Body of pancreas (tissue), 4 donors: Measurements from ENCODE around the gene PRR36. TPM values are rescaled to one million over a fixed set of nuclear protein-coding genes. Genes with fewer than 3 reads are reported as not detected.

Experiments
- ATAC-seq: fragments of 150-250 bp; one replicate; pipeline ENCODE4 v1.9.1; 2016
- DNase-seq, 4 donors: peaks; one replicate each; pipeline ENCODE4 v3.0.0-alpha.2; 2019
- H3K27ac ChIP-seq, 4 donors: fragments of 200-600 bp; sonication (generic); 1 replicate in 3 of 4; 2 replicates in 1 of 4; pipeline versions ENCODE4 v1.5.1 to v1.6.1; 2016 to 2019; ENCODE audit warnings: mild to moderate bottlenecking in 1 of 4, mixed read lengths in 1 of 4, moderate library complexity in 1 of 4
- H3K27me3 ChIP-seq, 2 donors: fragments of 200-600 bp; sonication (generic); one replicate each; pipeline ENCODE4 v1.6.0; 2016; ENCODE audit warnings: mild to moderate bottlenecking in 1 of 2
- H3K36me3 ChIP-seq, 2 donors: fragments of 200-600 bp; sonication (generic); replicated peaks in 1 of 2; 2 replicates each; pipeline ENCODE4 v1.5.1; 2016; ENCODE audit warnings: low read depth in 2 of 2; ENCODE audit not compliant: insufficient read depth in 1 of 2
- H3K4me1 ChIP-seq: fragments of 200-600 bp; sonication (generic); one replicate; pipeline ENCODE4 v1.6.0; 2016
- H3K4me3 ChIP-seq, 2 donors: fragments of 200-600 bp; sonication (generic); 1 replicate in 1 of 2; 2 replicates in 1 of 2; pipeline ENCODE4 v1.5.1; 2016 to 2019
- H3K9me3 ChIP-seq, 3 donors: fragments of 200-600 bp; sonication (generic); 1 replicate in 2 of 3; 2 replicates in 1 of 3; pipeline ENCODE4 v1.5.1; 2016
- POLR2A ChIP-seq, 3 donors: fragments of 450-650 bp; IDR thresholded peaks; one replicate each; pipeline ENCODE4 v1.6.1; 2016; ENCODE audit warnings: antibody characterized with exemption in 3 of 3, mild to moderate bottlenecking in 2 of 3
- WGBS, 2 donors: methylation state at CpG; one replicate each; pipeline ENCODE4 v1.1.5; 2017; 5-methylcytosine and 5-hydroxymethylcytosine counted together
- intact Hi-C: fragments of 100-400 bp; cut with DNase I; formaldehyde crosslinking; loops from one replicate; pipeline ENCODE4 v1.15.1; 2023
- total RNA-seq, 2 donors: library from RNA; depleted of rRNA; stranded (reverse); fragments of >200 nt; gene quantifications; one replicate each; pipeline ENCODE4 v1.1.0, GENCODE V29; 2016
- TF ChIP-seq, protein P1 (sequence below), 7 experiments: fragments of 450-650 bp in 4 of 7; fragments of 200-600 bp in 3 of 7; sonication (generic) in 3 of 7; IDR thresholded peaks; one replicate each; pipeline ENCODE4 v1.5.1; 2016 to 2019; ENCODE audit warnings: antibody characterized with exemption in 7 of 7

PRR36 gene
- 10 to 100 TPM in 1 of 2 donors, 1 to 10 TPM in 1; 1.0 to 12.9 TPM for total RNA-seq

DNA sequence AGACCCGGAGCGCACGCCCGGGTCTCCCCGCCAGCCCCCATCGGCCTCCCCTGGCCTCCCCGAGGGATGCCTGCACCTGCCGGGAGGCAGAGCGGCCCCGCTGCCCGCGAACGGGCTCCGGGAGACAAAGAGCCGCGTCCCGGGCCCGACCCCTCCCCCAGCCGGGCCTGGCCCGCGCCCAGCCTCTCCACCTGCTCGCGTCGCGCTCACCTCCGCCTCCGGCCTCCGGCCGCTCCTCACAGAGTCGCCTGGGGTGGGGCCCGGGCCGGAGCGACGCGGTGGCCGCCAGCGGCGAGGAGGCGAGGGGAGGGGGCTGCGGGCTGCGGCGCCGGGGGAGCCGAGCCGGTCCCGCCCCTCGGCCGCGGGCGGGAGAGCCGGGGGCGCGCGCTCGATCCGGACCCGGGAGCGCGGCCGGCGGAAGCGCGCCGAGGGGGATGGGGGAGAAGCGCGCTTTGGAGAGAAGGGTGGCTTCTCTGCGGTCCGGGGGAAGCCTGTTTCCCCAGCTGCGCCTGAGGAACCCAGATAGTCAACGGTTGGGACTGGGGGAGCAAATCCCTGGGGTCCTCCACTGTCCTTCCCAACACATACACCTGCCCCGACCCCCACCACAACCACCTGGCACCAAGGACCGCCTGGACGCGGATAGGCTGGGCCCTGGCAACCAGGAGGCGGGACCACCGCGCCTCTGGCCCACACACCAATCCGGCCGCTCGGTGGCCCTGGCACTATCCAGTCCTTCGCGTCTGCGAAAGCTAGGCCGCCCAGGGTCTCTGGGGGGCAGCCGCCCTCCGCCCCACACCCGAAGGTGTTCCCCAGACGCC lies at the start of gene PRR36:
Gene PRR36 (minus strand): TSS at position 315 of the 821 bp plus-strand sequence. CDS start 701 bp downstream, outside the sequence.
- ATAC-seq, result peak; percentile 46

DNA sequence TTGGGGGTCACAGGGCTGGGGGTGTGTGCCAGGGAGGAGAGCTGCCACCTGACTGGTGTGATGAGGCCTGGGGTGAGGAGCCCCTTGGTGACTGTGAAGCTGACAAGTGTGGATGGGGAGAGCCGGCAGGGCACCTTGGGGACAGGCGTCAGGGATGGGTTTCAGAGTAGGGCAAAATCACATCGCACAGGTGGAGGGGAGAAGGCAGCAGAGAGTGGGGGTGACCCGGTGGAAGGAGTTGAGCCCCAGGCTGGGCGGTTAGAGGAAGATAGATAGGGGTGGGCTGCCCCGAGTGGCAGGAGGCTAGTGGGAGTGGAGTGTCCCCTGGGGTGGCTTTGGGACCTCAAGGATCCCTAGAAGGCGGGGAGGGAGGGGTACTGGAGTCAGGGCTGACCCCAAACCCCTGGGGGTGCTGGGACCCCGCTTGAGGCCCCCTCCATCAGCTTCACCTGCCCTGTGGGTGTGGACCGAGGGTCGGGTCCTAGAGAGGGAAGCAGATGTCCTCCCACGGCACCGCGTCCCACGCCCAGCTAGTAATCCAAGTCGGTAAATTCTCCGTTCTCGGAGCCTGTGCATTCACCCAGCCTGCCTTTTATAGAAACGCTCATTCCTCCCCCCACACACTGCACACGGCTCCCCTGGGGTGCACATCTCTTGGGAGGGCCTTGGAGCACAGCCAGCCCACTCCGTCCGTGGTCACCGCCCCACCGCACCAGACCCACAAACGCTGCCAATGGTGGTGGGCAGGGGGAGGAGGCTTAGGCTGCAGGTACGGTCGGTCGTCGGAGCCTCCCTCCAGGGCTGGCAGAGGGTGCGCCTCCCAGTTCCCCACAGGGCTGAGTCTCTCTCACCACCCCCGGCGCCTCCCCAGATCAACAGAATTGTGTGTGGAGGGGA lies 49.4 kb upstream of the PRR36 start:
- no peaks in the 10 kb centered on the region for H3K27me3 ChIP-seq
- no peak overlapping the region for H3K4me3 ChIP-seq
- H3K36me3 ChIP-seq, result no peaks in the 10 kb centered on the region
- intact Hi-C loops, result no loop called here
- H3K9me3 ChIP-seq, result no peaks in the 10 kb centered on the region
- DNase-seq (no peak), ATAC-seq (no peak)
- peaks cover 55% of the 10 kb centered on the region for H3K4me1 ChIP-seq
- no peak overlapping the region for H3K27ac ChIP-seq
- TF ChIP-seq POLR2A (IDR thresholded peaks at IDR 0.05), result no peak
- TF ChIP-seq, protein P1, sequence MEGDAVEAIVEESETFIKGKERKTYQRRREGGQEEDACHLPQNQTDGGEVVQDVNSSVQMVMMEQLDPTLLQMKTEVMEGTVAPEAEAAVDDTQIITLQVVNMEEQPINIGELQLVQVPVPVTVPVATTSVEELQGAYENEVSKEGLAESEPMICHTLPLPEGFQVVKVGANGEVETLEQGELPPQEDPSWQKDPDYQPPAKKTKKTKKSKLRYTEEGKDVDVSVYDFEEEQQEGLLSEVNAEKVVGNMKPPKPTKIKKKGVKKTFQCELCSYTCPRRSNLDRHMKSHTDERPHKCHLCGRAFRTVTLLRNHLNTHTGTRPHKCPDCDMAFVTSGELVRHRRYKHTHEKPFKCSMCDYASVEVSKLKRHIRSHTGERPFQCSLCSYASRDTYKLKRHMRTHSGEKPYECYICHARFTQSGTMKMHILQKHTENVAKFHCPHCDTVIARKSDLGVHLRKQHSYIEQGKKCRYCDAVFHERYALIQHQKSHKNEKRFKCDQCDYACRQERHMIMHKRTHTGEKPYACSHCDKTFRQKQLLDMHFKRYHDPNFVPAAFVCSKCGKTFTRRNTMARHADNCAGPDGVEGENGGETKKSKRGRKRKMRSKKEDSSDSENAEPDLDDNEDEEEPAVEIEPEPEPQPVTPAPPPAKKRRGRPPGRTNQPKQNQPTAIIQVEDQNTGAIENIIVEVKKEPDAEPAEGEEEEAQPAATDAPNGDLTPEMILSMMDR (IDR thresholded peaks at IDR 0.05), result no peak
- WGBS, 2 donors, result 84 to 89% methylated on average over 9 to 31 of the region's 31 CpGs

More for the DNA sequence above, at the start of gene PRR36:
- no peaks in the 10 kb centered on the region for H3K36me3 ChIP-seq
- H3K9me3 ChIP-seq, result no peaks in the 10 kb centered on the region
- peak; percentile 62 to 82 (median 78) for DNase-seq
- H3K4me1 ChIP-seq, result peaks cover 43% of the 10 kb centered on the region
- peak within 1 kb of the TSS in 3 of 4 donors; percentile 8 to 41 (median 8) for H3K27ac ChIP-seq
- no peak within 1 kb of the TSS for H3K4me3 ChIP-seq
- intact Hi-C loops, result no loop called here
- peak in 2 of 3 donors; percentile 11 to 24 for TF ChIP-seq POLR2A (IDR thresholded peaks at IDR 0.05)
- TF ChIP-seq, protein P1 (IDR thresholded peaks at IDR 0.05), result no peak
- no peaks in the 10 kb centered on the region for H3K27me3 ChIP-seq
- WGBS, 2 donors, result 0 to 2% methylated on average over 1 to 80 of the region's 88 CpGs

DNA sequence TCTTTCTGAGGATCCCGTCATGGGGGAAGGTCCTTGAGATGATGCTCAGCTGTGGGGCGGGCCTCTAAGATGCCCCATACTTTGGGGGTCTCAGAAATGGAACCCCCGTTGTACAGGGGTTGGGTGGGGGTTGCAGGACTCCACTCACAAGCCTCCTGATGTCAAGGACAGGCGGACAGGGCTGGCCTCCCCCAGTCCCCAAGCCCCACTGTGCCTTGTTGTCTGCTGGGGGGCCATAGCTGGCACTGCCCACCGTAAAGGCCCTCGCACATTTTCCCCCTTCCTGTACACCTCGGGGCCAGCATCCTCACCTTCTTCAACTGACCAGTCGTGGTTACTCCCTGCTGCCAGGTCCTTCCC lies 48.6 kb upstream of the PRR36 start:
- Histone ChIP-seq H3K36me3 (no peaks in the 10 kb centered on the region), H3K27ac (no peak overlapping the region), H3K4me1 (peaks cover 50% of the 10 kb centered on the region), H3K27me3 (no peaks in the 10 kb centered on the region), H3K9me3 (no peaks in the 10 kb centered on the region), H3K4me3 (no peak overlapping the region)
- no peak for ATAC-seq
- DNase-seq, result no peak
- no peak for TF ChIP-seq POLR2A (IDR thresholded peaks at IDR 0.05)
- TF ChIP-seq, protein P1 (IDR thresholded peaks at IDR 0.05), result no peak
- WGBS, 2 donors, result 77 to 85% methylated on average over 7 to 8 of the region's 8 CpGs
- intact Hi-C loops, result no loop called here

DNA sequence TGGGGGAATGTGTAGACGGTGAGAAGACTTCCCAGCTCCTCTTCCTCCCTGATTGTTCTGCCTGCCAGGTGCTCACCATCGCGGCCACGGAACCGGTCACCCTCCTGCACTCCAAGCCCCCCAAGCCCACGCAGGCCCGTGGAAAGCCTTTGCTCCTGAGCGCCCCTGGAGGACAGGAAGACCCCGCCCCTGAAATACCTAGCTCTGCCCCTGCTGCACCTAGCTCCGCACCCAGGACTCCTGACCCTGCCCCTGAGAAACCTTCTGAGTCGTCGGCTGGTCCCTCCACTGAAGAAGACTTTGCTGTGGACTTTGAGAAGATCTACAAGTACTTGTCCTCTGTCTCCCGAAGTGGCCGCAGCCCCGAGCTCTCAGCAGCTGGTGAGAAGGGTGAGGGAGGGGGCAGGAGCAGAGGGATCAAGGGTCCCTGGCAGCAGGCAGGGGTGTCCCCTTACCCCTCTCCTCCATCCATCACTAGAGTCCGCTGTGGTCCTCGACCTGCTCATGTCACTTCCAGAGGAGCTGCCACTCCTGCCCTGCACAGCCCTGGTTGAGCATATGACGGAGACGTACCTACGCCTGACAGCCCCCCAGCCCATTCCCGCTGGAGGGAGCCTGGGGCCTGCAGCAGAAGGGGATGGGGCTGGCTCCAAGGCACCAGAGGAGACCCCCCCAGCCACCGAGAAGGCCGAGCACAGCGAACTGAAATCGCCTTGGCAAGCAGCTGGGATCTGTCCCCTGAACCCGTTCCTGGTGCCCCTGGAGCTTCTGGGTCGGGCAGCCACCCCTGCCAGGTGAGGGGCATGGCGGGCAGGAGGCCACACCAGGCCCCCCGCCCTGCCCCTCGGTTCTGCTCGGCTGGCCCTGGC lies 48.0 kb upstream of the PRR36 start:
- intact Hi-C loops, result no loop called here
- TF ChIP-seq, protein P1 (IDR thresholded peaks at IDR 0.05), result no peak
- TF ChIP-seq POLR2A (IDR thresholded peaks at IDR 0.05), result no peak
- 92 to 94% methylated on average over 25 to 28 of the region's 31 CpGs for WGBS, 2 donors
- Histone ChIP-seq H3K27me3 (no peaks in the 10 kb centered on the region), H3K27ac (no peak overlapping the region), H3K36me3 (no peaks in the 10 kb centered on the region), H3K9me3 (no peaks in the 10 kb centered on the region), H3K4me3 (no peak overlapping the region), H3K4me1 (peaks cover 55% of the 10 kb centered on the region)
- no peak for ATAC-seq
- DNase-seq, result no peak
